Skeletal muscle cell (primary cell): ENCODE data around the gene NADSYN1.

Experiments used
- DNase-seq: peaks from one replicate; pipeline ENCODE4 v3.0.0-alpha.2; 2010; ENCODE audit warnings: low read depth
- H3K4me3 ChIP-seq: 2 replicates; pipeline ENCODE4 v1.5.1; 2011; ENCODE audit warnings: low read depth, mild to moderate bottlenecking, control low read depth, low read length, moderate library complexity

NADSYN1 gene

GRCh38 chr11:71466358-71466757, 13.4 kb downstream of the NADSYN1 start:
- no peak for DNase-seq
- no peak overlapping the region for H3K4me3 ChIP-seq

DNA sequence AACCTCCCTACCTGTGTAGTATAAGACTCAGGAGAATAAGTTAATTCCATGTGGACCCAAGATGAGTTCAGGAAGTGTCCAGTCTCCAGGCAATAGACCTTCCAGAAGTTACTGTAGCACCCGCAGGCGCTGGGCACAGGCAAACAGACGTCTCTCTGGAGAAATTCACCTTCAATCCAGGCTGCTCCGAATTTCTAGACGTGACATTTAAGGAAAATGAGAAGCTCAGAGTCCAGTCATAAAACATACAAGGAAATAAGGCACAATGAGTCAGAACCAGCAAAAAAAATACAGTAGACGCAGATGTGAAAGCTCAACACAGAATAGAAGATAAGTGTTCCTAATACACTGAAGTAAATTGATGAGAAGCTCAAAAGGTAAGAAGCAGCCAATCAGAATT, 14.2 kb downstream of the NADSYN1 start:
- no peak overlapping the region for H3K4me3 ChIP-seq
- DNase-seq: no peak

- DNase-seq: no peak
- H3K4me3 ChIP-seq: no peak overlapping the region
Observed at GRCh38 chr11:71470946-71471345, 17.9 kb downstream of the NADSYN1 start.

GRCh38 chr11:71472357-71472885, 19.4 kb downstream of the NADSYN1 start:
- DNase-seq: no peak
- H3K4me3 ChIP-seq: no peak overlapping the region

GRCh38 chr11:71472941-71473792, 20.2 kb downstream of the NADSYN1 start:
- no peak for DNase-seq
- H3K4me3 ChIP-seq: no peak overlapping the region

GRCh38 chr11:71473793-71474080, 20.7 kb downstream of the NADSYN1 start:
- H3K4me3 ChIP-seq: no peak overlapping the region
- DNase-seq: no peak

DNA sequence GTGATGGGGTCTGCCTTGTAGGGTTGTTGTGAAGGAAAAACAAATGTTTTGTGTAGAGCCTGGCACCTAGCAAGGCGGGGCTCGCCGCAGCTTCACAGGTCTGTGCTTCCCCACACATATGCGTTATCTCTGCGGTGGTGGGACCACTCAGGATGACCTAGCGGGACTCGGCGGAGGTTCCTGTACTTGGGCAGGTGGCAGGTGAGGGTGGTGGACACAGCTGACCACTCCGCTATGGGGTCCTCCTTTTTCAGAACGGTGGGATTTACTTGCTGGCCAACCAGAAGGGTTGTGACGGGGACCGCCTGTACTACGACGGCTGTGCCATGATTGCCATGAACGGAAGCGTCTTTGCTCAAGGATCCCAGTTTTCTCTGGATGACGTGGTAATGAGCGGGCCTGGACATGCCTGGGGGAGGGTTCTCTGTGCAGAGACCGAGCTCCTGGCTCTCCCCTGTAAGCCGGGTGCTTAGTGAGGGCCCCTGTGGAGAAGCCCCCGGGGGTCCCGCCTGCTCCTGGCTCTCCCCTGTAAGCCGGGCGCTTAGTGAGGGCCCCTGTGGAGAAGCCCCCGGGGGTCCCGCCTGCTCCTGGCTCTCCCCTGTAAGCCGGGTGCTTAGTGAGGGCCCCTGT, 21.3 kb downstream of the NADSYN1 start:
- DNase-seq: no peak
- no peak overlapping the region for H3K4me3 ChIP-seq

DNA sequence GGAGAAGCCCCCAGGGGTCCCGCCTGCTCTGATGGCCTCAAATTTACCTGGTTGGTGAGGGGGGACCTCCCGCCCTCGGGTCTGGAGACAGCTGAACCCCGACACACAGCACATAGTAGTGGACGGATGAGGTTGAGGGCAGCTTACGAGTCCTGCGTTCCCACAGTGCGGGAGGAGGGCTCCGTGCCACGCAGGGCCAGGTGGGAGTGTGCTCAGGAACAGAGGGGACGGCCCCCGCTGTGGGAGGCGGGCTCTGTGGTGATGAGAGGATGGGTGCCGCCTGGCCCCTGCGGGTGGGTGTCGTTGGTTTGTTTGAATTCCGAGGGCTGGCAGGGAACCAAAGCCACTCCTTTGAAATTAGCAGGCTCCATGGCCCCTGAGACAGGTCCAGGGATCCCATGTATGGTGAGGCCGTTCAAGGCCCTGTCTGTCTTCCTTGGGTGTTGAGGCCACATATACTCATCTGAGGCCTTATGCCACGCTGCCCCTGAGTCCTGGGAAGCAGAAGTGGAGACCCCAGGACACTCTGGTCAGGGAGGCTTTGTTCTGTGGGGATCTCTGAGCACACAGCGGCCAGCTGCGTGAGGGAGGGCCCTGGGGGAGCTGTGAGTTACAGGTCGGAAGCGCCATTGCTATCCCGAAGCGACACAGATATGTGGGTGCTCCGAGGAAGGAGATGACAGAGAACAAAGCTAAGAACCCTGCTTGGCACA, 21.9 kb downstream of the NADSYN1 start:
- no peak overlapping the region for H3K4me3 ChIP-seq

DNA sequence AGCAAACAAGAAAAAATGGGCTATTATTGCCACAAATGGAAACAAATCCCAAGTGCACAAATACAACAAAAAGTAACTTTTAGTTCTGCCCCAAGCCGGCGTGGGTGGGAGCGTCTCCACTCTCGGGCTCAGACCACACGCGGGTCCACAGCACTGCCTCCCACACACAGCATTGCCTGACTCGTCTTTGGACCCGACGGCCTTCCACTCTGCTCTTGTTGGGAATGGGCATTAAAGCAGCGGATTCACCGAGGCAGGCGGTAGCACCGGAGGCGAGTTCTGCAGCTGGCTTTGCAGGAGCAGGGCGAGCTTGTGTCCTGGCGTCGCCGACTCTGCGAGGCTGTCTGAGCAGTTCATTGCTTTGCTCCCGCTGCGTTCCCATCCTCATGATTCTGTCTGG, 23.0 kb downstream of the NADSYN1 start:
- DNase-seq: no peak
- H3K4me3 ChIP-seq: no peak overlapping the region

More for the DNA sequence above, 21.9 kb downstream of the NADSYN1 start:
- no peak for DNase-seq

DNA sequence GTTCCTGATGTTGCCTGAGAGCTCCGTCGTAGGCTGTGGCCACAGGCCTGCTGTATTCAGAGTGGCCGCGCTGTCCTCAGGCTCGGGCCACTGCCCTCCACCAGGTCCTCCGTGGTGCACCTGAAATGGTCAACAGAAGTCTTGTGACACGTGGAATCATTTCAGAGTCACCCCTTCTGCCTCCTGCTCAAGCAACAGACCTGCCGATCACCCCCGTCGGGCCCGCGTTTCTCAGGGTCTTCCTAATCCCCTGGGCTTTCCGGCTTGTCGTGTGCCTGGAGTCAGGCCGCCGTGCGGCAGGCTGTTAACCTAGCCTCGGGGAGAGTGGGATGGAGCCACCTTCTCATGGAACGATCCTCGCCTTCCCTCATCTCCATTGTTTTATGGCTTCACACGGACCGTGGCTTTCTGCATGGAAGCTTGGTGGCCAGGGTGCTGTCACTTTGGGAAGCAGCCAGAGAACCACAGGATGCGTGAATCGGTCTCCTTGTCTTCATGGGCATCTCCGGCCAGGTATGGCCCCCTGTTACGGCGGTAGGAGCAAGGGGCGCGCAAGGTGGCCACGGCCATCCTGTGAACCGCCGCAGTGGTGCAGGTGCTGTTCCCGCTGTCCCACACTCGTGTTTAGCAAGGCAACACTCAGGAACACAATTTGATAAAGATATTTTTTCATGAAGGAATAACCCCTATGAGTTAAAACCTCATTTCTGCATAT, 24.1 kb downstream of the NADSYN1 start:
- H3K4me3 ChIP-seq: no peak overlapping the region

DNA sequence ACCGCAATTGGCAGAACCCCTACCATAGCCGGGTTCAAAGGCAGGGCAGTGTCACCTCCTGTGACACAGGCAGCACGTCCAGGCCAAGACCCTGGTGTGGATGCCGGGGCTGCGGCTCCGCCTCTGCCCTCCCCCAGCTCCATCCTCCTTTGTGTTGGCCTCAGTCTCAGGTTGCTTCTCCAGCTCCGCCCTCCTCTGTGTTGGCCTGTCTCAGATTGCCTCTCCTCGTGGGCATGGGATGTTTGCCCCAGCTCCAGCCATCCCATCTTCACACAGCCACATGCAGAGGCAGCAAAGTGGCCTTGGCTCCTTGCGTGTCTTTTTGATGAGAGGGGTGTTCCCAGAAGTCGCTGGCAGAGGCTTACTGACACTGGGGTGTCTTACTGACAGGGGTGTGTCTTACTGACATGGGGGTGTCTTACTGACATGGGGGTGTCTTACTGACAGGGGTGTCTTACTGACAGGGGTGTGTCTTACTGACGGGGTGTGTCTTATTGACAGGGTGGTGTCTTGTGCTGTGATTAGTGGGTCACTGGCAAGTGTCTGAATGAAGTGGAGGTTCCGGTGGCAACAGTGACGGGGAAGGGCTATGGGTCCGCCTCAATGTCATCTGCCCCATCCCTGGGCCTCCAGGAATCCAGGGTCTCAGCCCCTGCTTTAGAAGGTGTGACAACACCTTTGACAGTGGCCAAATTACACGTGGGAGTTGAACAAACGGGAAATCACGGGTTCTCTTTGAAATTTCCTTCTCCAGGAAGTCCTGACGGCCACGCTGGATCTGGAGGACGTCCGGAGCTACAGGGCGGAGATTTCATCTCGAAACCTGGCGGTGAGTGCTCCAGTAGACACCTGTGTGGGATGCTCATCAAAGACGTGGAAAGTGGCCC, 24.9 kb downstream of the NADSYN1 start:
- no peak overlapping the region for H3K4me3 ChIP-seq
- DNase-seq: no peak

More for the DNA sequence above, 24.1 kb downstream of the NADSYN1 start:
- DNase-seq: no peak

GRCh38 chr11:71478528-71478840, 25.5 kb downstream of the NADSYN1 start:
- no peak overlapping the region for H3K4me3 ChIP-seq
- no peak for DNase-seq

- H3K4me3 ChIP-seq: no peak overlapping the region
- DNase-seq: no peak
Observed at GRCh38 chr11:71481101-71481960, 28.3 kb downstream of the NADSYN1 start.

- DNase-seq: no peak
- no peak overlapping the region for H3K4me3 ChIP-seq
Observed at GRCh38 chr11:71482216-71482615, 29.2 kb downstream of the NADSYN1 start.

DNA sequence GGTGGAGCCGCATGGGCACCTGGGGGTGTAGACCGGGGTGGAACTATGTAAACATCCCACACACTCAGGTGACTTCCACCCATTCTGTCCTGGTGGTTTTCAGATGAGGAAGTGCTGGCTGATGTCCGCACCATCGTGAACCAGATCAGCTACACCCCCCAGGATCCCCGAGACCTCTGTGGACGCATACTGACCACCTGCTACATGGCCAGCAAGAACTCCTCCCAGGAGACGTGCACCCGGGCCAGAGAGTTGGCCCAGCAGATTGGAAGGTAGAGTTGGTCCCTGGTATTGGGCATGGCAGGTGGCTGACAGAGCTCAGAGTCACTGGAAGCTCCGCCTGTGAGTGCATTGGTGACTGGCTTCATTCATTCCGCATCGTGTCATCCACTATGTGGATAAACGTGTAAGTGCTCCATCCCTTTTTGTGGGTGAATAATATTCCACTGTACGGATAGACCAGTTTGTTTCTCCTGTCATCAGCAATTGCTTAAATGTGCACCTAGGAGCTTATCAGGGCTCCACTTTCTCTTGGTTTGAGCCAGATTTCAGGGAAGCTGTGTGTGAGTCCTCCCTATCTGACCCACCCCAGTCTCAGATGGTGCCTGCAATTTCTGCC, 29.9 kb downstream of the NADSYN1 start:
- no peak for DNase-seq

GRCh38 chr11:71483692-71484091, 30.7 kb downstream of the NADSYN1 start:
- DNase-seq: no peak

More for the DNA sequence above, 29.9 kb downstream of the NADSYN1 start:
- H3K4me3 ChIP-seq: no peak overlapping the region

GRCh38 chr11:71484248-71485062, 31.5 kb downstream of the NADSYN1 start:
- no peak for DNase-seq
- H3K4me3 ChIP-seq: no peak overlapping the region

More at GRCh38 chr11:71483692-71484091, 30.7 kb downstream of the NADSYN1 start:
- no peak overlapping the region for H3K4me3 ChIP-seq
